GM08714 (cell line): ENCODE measurements around the gene ZNRF4.

Source experiments
- H3K4me3 ChIP-seq: fragments of 200-500 bp; sonication (Bioruptor generic); 2 replicates; pipeline ENCODE4 v1.5.1; 2014; ENCODE audit warnings: mild to moderate bottlenecking, low read length, inconsistent platforms
- ZNF274 ChIP-seq: IDR thresholded peaks from 2 replicates; pipeline ENCODE4 v1.6.1; 2012; ENCODE audit warnings: mild to moderate bottlenecking, low read depth, low read length

The ZNRF4 gene

GRCh38 chr19:5492635-5493409 lies 37.6 kb downstream of the ZNRF4 start:
- H3K4me3 ChIP-seq = no peak overlapping the region
- no peak for TF ChIP-seq ZNF274

GRCh38 chr19:5494773-5495172 lies 39.6 kb downstream of the ZNRF4 start:
- H3K4me3 ChIP-seq = no peak overlapping the region
- no peak for TF ChIP-seq ZNF274

GRCh38 chr19:5495792-5496191 lies 40.6 kb downstream of the ZNRF4 start:
- no peak overlapping the region for H3K4me3 ChIP-seq
- TF ChIP-seq ZNF274 = no peak

GRCh38 chr19:5497297-5497696 lies 42.1 kb downstream of the ZNRF4 start:
- no peak overlapping the region for H3K4me3 ChIP-seq
- TF ChIP-seq ZNF274 = no peak

GRCh38 chr19:5498830-5499550 lies 43.8 kb downstream of the ZNRF4 start:
- no peak for TF ChIP-seq ZNF274
- H3K4me3 ChIP-seq = no peak overlapping the region

- H3K4me3 ChIP-seq = no peak overlapping the region
- no peak for TF ChIP-seq ZNF274
Observed at GRCh38 chr19:5501907-5502306, 46.7 kb downstream of the ZNRF4 start.

GRCh38 chr19:5503598-5503997 lies 48.4 kb downstream of the ZNRF4 start:
- no peak overlapping the region for H3K4me3 ChIP-seq
- TF ChIP-seq ZNF274 = no peak

- no peak for TF ChIP-seq ZNF274
Observed at GRCh38 chr19:5504114-5504513, 48.9 kb downstream of the ZNRF4 start.

More at GRCh38 chr19:5504114-5504513, 48.9 kb downstream of the ZNRF4 start:
- no peak overlapping the region for H3K4me3 ChIP-seq
